Measurements from ENCODE around the gene ARRDC4.

- TF ChIP-seq, protein P1, sequence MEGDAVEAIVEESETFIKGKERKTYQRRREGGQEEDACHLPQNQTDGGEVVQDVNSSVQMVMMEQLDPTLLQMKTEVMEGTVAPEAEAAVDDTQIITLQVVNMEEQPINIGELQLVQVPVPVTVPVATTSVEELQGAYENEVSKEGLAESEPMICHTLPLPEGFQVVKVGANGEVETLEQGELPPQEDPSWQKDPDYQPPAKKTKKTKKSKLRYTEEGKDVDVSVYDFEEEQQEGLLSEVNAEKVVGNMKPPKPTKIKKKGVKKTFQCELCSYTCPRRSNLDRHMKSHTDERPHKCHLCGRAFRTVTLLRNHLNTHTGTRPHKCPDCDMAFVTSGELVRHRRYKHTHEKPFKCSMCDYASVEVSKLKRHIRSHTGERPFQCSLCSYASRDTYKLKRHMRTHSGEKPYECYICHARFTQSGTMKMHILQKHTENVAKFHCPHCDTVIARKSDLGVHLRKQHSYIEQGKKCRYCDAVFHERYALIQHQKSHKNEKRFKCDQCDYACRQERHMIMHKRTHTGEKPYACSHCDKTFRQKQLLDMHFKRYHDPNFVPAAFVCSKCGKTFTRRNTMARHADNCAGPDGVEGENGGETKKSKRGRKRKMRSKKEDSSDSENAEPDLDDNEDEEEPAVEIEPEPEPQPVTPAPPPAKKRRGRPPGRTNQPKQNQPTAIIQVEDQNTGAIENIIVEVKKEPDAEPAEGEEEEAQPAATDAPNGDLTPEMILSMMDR (IDR thresholded peaks at IDR 0.05), result no peak
- TF ChIP-seq POLR2A (IDR thresholded peaks at IDR 0.05), result no peak
Observed at GRCh38 chr15:98012354-98012753, 51.9 kb downstream of the ARRDC4 start.
